Esophagus squamous epithelium (tissue), 4 donors: ENCODE data around the gene HACL1.

Experiments
- POLR2A ChIP-seq, 4 donors: fragments of 450-650 bp; IDR thresholded peaks; one replicate each; pipeline ENCODE4 v1.6.1; 2017; ENCODE audit warnings: antibody characterized with exemption in 4 of 4, mild to moderate bottlenecking in 4 of 4, moderate library complexity in 3 of 4
- TF ChIP-seq, protein P1 (sequence below), 6 experiments: fragments of 450-650 bp in 4 of 6; fragments of 200-600 bp in 2 of 6; sonication (generic) in 2 of 6; IDR thresholded peaks; one replicate each; pipeline ENCODE4 v1.5.1; 2016 to 2019; ENCODE audit warnings: antibody characterized with exemption in 6 of 6, mild to moderate bottlenecking in 4 of 6, moderate library complexity in 4 of 6

- TF ChIP-seq, protein P1, sequence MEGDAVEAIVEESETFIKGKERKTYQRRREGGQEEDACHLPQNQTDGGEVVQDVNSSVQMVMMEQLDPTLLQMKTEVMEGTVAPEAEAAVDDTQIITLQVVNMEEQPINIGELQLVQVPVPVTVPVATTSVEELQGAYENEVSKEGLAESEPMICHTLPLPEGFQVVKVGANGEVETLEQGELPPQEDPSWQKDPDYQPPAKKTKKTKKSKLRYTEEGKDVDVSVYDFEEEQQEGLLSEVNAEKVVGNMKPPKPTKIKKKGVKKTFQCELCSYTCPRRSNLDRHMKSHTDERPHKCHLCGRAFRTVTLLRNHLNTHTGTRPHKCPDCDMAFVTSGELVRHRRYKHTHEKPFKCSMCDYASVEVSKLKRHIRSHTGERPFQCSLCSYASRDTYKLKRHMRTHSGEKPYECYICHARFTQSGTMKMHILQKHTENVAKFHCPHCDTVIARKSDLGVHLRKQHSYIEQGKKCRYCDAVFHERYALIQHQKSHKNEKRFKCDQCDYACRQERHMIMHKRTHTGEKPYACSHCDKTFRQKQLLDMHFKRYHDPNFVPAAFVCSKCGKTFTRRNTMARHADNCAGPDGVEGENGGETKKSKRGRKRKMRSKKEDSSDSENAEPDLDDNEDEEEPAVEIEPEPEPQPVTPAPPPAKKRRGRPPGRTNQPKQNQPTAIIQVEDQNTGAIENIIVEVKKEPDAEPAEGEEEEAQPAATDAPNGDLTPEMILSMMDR (IDR thresholded peaks at IDR 0.05): no peak
- no peak for TF ChIP-seq POLR2A (IDR thresholded peaks at IDR 0.05)
These were observed 88.3 kb downstream of the HACL1 start for GRCh38 chr3:15513116-15513515.
